BE2C (cell line): ENCODE data around the gene DAPK2.

Source experiments
- DNase-seq: peaks from one replicate; pipeline ENCODE4 v3.0.0-alpha.2; 2020
- H3K27me3 ChIP-seq: fragments of 250-450 bp; sonication (Bioruptor Pico); 2 replicates; pipeline ENCODE4 v1.5.1; 2020; ENCODE audit warnings: mild to moderate bottlenecking
- H3K36me3 ChIP-seq: fragments of 250-450 bp; sonication (Bioruptor Pico); 2 replicates; pipeline ENCODE4 v1.5.1; 2020; ENCODE audit warnings: mild to moderate bottlenecking
- H3K4me1 ChIP-seq: fragments of 250-450 bp; sonication (Bioruptor Pico); 2 replicates; pipeline ENCODE4 v1.5.1; 2020
- H3K4me3 ChIP-seq: 2 replicates; pipeline ENCODE4 v1.5.1; 2011; ENCODE audit warnings: low read depth, low read length
- H3K9me3 ChIP-seq: fragments of 250-450 bp; sonication (Bioruptor Pico); 2 replicates; pipeline ENCODE4 v1.5.1; 2020
- TF ChIP-seq, protein P1 (sequence below): IDR thresholded peaks from 2 replicates; pipeline ENCODE4 v1.5.1; 2012; ENCODE audit warnings: mild to moderate bottlenecking, low read depth, low read length

DAPK2 gene

DNA sequence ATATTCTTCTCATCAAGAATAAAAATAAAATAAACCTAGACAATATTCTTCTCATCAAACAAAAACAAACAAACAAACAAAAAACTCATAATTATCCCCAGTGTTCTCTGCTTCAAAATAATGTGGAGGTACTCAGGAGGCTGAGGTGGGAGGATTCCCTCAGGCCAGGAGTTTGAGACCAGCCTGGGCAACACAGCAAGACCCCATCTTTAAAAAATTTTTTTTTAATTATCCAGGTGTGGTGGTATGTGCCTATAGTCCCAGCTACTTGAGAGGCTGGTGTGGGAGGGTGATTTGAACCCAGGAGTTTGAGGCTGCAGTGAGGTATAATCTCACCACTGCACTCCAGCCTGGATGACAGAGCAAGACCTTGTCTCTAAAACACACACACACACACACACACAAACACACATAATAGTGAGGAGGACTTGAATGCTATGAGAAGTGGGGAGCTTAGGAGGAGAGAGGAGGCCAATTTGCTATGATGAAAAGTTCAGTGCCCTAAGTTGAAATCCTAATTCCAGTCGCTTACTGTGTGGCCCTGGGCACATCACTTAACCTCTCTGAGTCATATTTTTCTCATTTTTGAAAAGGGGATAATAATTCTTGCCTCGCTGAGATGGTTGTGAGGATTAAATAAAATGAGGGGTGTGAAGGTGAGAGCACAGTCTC is 176.8 kb downstream of the DAPK2 start:
- H3K4me1 ChIP-seq = no peaks in the 10 kb centered on the region
- TF ChIP-seq, protein P1, sequence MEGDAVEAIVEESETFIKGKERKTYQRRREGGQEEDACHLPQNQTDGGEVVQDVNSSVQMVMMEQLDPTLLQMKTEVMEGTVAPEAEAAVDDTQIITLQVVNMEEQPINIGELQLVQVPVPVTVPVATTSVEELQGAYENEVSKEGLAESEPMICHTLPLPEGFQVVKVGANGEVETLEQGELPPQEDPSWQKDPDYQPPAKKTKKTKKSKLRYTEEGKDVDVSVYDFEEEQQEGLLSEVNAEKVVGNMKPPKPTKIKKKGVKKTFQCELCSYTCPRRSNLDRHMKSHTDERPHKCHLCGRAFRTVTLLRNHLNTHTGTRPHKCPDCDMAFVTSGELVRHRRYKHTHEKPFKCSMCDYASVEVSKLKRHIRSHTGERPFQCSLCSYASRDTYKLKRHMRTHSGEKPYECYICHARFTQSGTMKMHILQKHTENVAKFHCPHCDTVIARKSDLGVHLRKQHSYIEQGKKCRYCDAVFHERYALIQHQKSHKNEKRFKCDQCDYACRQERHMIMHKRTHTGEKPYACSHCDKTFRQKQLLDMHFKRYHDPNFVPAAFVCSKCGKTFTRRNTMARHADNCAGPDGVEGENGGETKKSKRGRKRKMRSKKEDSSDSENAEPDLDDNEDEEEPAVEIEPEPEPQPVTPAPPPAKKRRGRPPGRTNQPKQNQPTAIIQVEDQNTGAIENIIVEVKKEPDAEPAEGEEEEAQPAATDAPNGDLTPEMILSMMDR = no peak
- no peaks in the 10 kb centered on the region for H3K27me3 ChIP-seq
- no peak for DNase-seq
- H3K36me3 ChIP-seq = no peaks in the 10 kb centered on the region
- H3K4me3 ChIP-seq = no peak overlapping the region
- no peaks in the 10 kb centered on the region for H3K9me3 ChIP-seq

DNA sequence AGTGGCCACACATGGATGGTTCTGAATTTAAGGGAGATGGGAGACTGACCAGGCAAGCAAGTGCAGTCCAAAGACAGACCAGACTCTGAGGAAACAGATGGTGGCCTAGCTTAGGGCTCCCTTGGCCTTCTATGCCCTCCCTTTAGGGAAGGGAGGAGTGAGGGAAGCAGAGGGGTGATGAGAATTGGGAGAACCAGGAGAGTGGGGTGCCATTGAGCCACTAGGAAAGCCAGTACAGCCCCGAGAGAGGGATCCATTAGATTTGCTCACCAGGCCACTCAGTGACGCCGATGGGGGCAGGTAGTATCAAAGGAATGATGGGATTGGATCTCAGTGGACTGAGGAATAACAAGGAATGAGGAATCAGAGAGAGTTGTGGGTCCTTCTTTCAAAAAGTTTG is 182.1 kb downstream of the DAPK2 start:
- TF ChIP-seq, protein P1 = no peak
- Histone ChIP-seq H3K27me3 (no peaks in the 10 kb centered on the region), H3K9me3 (no peaks in the 10 kb centered on the region; the same call in 1 of the 2 replicates), H3K4me1 (no peaks in the 10 kb centered on the region), H3K36me3 (no peaks in the 10 kb centered on the region), H3K4me3 (no peak overlapping the region)
- DNase-seq = no peak

DNA sequence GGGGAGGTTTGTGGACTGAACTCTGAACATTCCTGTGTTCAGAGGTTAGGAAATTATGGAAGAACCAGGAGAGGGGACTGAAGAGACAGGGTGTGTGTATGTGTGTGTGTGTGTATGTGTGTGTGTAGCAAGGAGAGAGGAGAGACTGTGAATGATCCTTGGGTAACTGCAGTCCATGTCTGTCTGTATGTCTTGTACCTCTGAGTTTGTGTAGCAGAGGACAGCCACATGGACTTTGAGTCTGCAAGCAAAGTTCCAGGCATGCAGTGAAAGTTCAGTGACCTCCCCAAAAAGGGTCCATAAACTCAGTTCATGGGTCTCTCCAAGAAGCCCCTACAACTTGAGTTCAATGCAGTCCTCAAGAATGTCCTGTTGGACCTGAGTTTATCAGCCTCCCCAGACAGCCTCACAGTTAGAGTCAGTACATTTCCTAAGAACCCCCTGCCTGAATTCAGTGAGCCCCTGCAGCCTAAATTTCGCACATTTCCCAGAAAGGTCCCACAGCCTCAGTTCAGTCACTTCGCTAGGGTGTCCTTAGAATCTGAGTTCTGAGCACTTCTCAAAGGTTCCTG is 184.3 kb downstream of the DAPK2 start:
- TF ChIP-seq, protein P1 = no peak
- H3K27me3 ChIP-seq = no peaks in the 10 kb centered on the region
- no peaks in the 10 kb centered on the region for H3K36me3 ChIP-seq
- H3K4me3 ChIP-seq = no peak overlapping the region
- DNase-seq = no peak
- peaks cover 2% of the 10 kb centered on the region; the same call in 1 of the 2 replicates for H3K4me1 ChIP-seq
- H3K9me3 ChIP-seq = no peaks in the 10 kb centered on the region; the same call in 1 of the 2 replicates

DNA sequence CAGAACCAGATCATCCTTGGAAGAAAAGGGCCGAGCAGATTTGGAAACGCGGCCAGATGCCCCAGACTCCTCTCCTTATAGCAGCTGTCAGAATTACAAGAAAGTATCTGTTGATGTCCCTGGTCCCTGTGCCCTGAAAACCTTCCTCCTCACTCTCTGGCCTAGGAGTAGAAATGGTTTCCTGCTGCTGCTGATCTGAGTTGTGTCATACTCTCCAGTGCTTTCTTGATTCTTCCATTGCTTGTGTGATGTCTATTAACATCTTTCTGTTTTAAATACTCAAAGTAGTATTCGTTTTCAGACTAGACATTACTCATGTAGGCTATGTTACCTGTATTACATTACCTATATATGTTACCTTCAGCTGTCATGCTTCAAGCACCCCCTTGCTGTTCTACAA is 185.7 kb downstream of the DAPK2 start:
- Histone ChIP-seq H3K9me3 (no peaks in the 10 kb centered on the region; the same call in 1 of the 2 replicates), H3K4me1 (peaks cover 2% of the 10 kb centered on the region; the same call in 1 of the 2 replicates), H3K4me3 (no peak overlapping the region), H3K36me3 (no peaks in the 10 kb centered on the region), H3K27me3 (no peaks in the 10 kb centered on the region)
- no peak for DNase-seq
- TF ChIP-seq, protein P1 = no peak

DNA sequence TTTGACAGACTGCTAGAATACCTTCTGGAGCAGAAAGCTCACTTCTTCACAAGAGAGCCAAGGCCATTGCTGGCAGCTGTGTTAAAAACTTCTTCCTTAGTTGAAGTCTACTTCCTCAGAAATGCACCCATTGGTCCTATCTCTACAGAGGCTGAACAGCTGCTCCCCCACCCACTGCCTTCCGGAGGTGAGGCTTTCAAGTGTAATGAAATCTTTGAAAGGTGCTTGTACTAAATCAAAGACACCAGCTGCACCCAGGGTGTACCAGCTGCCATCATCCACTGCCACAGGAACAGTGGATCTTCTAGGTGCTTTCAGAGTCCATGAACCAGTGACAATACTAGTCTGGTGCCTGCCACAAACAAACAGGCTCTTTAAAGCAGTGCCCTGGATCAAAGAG is 186.1 kb downstream of the DAPK2 start:
- DNase-seq = no peak

More for the DNA sequence above, 186.1 kb downstream of the DAPK2 start:
- TF ChIP-seq, protein P1 = no peak
- no peaks in the 10 kb centered on the region for H3K36me3 ChIP-seq
- H3K27me3 ChIP-seq = no peaks in the 10 kb centered on the region
- no peaks in the 10 kb centered on the region; the same call in 1 of the 2 replicates for H3K9me3 ChIP-seq
- H3K4me1 ChIP-seq = peaks cover 2% of the 10 kb centered on the region; the same call in 1 of the 2 replicates
- H3K4me3 ChIP-seq = no peak overlapping the region
